Stimulated activated naive CD8-positive, alpha-beta T cell treated with anti-CD3 and anti-CD28 coated beads, Interleukin-15, amount 100 ng/mL, for 72 hours (primary cell): ENCODE results near the gene PSAPL1.

ENCODE experiments used
- ATAC-seq: fragments of 150-1000 bp; cut with Tn5 transposase; 2 replicates; pipeline ENCODE4 v1.10.0; 2021; ENCODE audit warnings: mild to moderate bottlenecking, moderate library complexity
- DNase-seq, 2 donors: peaks; one replicate each; pipeline ENCODE4 v3.0.0; 2021 to 2022
- H3K27ac Mint-ChIP-seq, 2 donors: one replicate each; pipeline ENCODE4 v1.8.0; 2022; ENCODE audit warnings: mild to moderate bottlenecking in 2 of 2, mixed read lengths in 2 of 2, moderate library complexity in 2 of 2
- H3K27me3 Mint-ChIP-seq: one replicate; pipeline ENCODE4 v1.8.0; 2022; ENCODE audit warnings: mixed read lengths
- H3K4me1 Mint-ChIP-seq: one replicate; pipeline ENCODE4 v1.8.0; 2022; ENCODE audit warnings: mild to moderate bottlenecking, mixed read lengths
- H3K4me3 Mint-ChIP-seq, 2 donors: one replicate each; pipeline ENCODE4 v1.8.0; 2022; ENCODE audit warnings: mild to moderate bottlenecking in 2 of 2, mixed read lengths in 2 of 2, moderate library complexity in 1 of 2
- H3K9me3 Mint-ChIP-seq, 2 donors: one replicate each; pipeline ENCODE4 v1.8.0; 2022; ENCODE audit warnings: mixed read lengths in 2 of 2

The PSAPL1 gene

GRCh38 chr4:7444314-7444713 is 9.6 kb upstream of the PSAPL1 start:
- ATAC-seq: no peak
- H3K9me3 Mint-ChIP-seq: no peaks in the 10 kb centered on the region
- no peaks in the 10 kb centered on the region for H3K4me1 Mint-ChIP-seq
- H3K27me3 Mint-ChIP-seq: peaks cover 25% of the 10 kb centered on the region
- H3K27ac Mint-ChIP-seq: peak overlapping the region in 1 of 2 donors; percentile 81
- H3K4me3 Mint-ChIP-seq: no peak overlapping the region
- no peak for DNase-seq

GRCh38 chr4:7442574-7443162 is 7.9 kb upstream of the PSAPL1 start:
- no peak for ATAC-seq
- H3K27ac Mint-ChIP-seq: no peak overlapping the region
- H3K4me3 Mint-ChIP-seq: no peak overlapping the region
- DNase-seq: no peak
- peaks cover 25% of the 10 kb centered on the region for H3K27me3 Mint-ChIP-seq
- no peaks in the 10 kb centered on the region for H3K4me1 Mint-ChIP-seq
- H3K9me3 Mint-ChIP-seq: no peaks in the 10 kb centered on the region

- no peak for DNase-seq
- Mint-ChIP-seq H3K9me3 (no peaks in the 10 kb centered on the region), H3K27me3 (peaks cover 25% of the 10 kb centered on the region), H3K27ac (no peak overlapping the region), H3K4me1 (no peaks in the 10 kb centered on the region), H3K4me3 (no peak overlapping the region)
- no peak for ATAC-seq
These were observed 6.5 kb upstream of the PSAPL1 start for GRCh38 chr4:7441201-7441600.

GRCh38 chr4:7439699-7440098 is 5.0 kb upstream of the PSAPL1 start:
- peaks cover 17% of the 10 kb centered on the region for H3K27me3 Mint-ChIP-seq
- no peak overlapping the region for H3K27ac Mint-ChIP-seq
- no peaks in the 10 kb centered on the region for H3K9me3 Mint-ChIP-seq
- no peaks in the 10 kb centered on the region for H3K4me1 Mint-ChIP-seq
- no peak for ATAC-seq
- no peak overlapping the region for H3K4me3 Mint-ChIP-seq
- DNase-seq: no peak

- Mint-ChIP-seq H3K27ac (no peak overlapping the region), H3K9me3 (no peaks in the 10 kb centered on the region), H3K4me3 (no peak overlapping the region), H3K27me3 (peaks cover 5% of the 10 kb centered on the region), H3K4me1 (no peaks in the 10 kb centered on the region)
- ATAC-seq (no peak), DNase-seq (no peak)
These were observed 1.5 kb upstream of the PSAPL1 start for GRCh38 chr4:7436256-7436655.

GRCh38 chr4:7435471-7436061 is 836 bp upstream of the PSAPL1 start:
- Mint-ChIP-seq H3K4me1 (no peaks in the 10 kb centered on the region), H3K27ac (no peak overlapping the region), H3K27me3 (no peaks in the 10 kb centered on the region), H3K9me3 (no peaks in the 10 kb centered on the region), H3K4me3 (no peak overlapping the region)
- ATAC-seq (no peak), DNase-seq (no peak)

- no peak overlapping the region for H3K4me3 Mint-ChIP-seq
- no peak for ATAC-seq
- no peak for DNase-seq
- no peaks in the 10 kb centered on the region for H3K4me1 Mint-ChIP-seq
- no peaks in the 10 kb centered on the region for H3K27me3 Mint-ChIP-seq
- H3K27ac Mint-ChIP-seq: no peak overlapping the region
- H3K9me3 Mint-ChIP-seq: no peaks in the 10 kb centered on the region
These were observed 477 bp downstream of the PSAPL1 start for GRCh38 chr4:7434141-7434765.

GRCh38 chr4:7433376-7434140 is 1.2 kb downstream of the PSAPL1 start:
- DNase-seq (no peak), ATAC-seq (no peak)
- Mint-ChIP-seq H3K4me3 (no peak overlapping the region), H3K9me3 (no peaks in the 10 kb centered on the region), H3K27me3 (no peaks in the 10 kb centered on the region), H3K27ac (no peak overlapping the region), H3K4me1 (no peaks in the 10 kb centered on the region)

GRCh38 chr4:7432531-7433375 is 2.0 kb downstream of the PSAPL1 start:
- Mint-ChIP-seq H3K27ac (no peak overlapping the region), H3K9me3 (no peaks in the 10 kb centered on the region), H3K4me3 (no peak overlapping the region), H3K27me3 (no peaks in the 10 kb centered on the region), H3K4me1 (no peaks in the 10 kb centered on the region)
- ATAC-seq (no peak), DNase-seq (no peak)

- Mint-ChIP-seq H3K9me3 (no peaks in the 10 kb centered on the region), H3K27ac (no peak overlapping the region), H3K4me1 (no peaks in the 10 kb centered on the region), H3K4me3 (no peak overlapping the region), H3K27me3 (no peaks in the 10 kb centered on the region)
- DNase-seq (no peak), ATAC-seq (no peak)
These were observed 2.8 kb downstream of the PSAPL1 start for GRCh38 chr4:7431696-7432530.

GRCh38 chr4:7430965-7431695 is 3.6 kb downstream of the PSAPL1 start:
- ATAC-seq (peak; percentile 27), DNase-seq (no peak)
- H3K4me1 Mint-ChIP-seq: no peaks in the 10 kb centered on the region
- no peaks in the 10 kb centered on the region for H3K27me3 Mint-ChIP-seq
- H3K9me3 Mint-ChIP-seq: no peaks in the 10 kb centered on the region
- H3K4me3 Mint-ChIP-seq: no peak overlapping the region
- H3K27ac Mint-ChIP-seq: peak overlapping the region in 1 of 2 donors; percentile 63

GRCh38 chr4:7430368-7430964 is 4.3 kb downstream of the PSAPL1 start:
- ATAC-seq: no peak
- Mint-ChIP-seq H3K4me3 (no peak overlapping the region), H3K9me3 (no peaks in the 10 kb centered on the region), H3K27me3 (no peaks in the 10 kb centered on the region), H3K27ac (peak overlapping the region in 1 of 2 donors; percentile 63), H3K4me1 (no peaks in the 10 kb centered on the region)
- no peak for DNase-seq

- peak; percentile 23 for ATAC-seq
- H3K9me3 Mint-ChIP-seq: no peaks in the 10 kb centered on the region
- no peak for DNase-seq
- no peak overlapping the region for H3K4me3 Mint-ChIP-seq
- no peaks in the 10 kb centered on the region for H3K4me1 Mint-ChIP-seq
- H3K27me3 Mint-ChIP-seq: no peaks in the 10 kb centered on the region
- H3K27ac Mint-ChIP-seq: no peak overlapping the region
These were observed 5.1 kb downstream of the PSAPL1 start for GRCh38 chr4:7429601-7430078.

- Mint-ChIP-seq H3K9me3 (no peaks in the 10 kb centered on the region), H3K27me3 (no peaks in the 10 kb centered on the region), H3K27ac (no peak overlapping the region), H3K4me3 (no peak overlapping the region), H3K4me1 (no peaks in the 10 kb centered on the region)
- ATAC-seq (no peak), DNase-seq (no peak)
These were observed 5.7 kb downstream of the PSAPL1 start for GRCh38 chr4:7429069-7429416.
